AG09309 (cell line): ENCODE data around the gene LCORL.
"Not testable (repeated sequence)": the region's sequence is repeated elsewhere in the genome, so short reads cannot be mapped to it uniquely, and the experiment has no call there.

Experiments used
- DNase-seq: peaks from one replicate; pipeline ENCODE4 v3.0.0-alpha.2; 2010; ENCODE audit warnings: low read depth
- H3K4me3 ChIP-seq: 2 replicates; pipeline ENCODE4 v1.5.1; 2011; ENCODE audit warnings: mild to moderate bottlenecking, low read depth, low read length, moderate library complexity; ENCODE audit not compliant: control insufficient read depth
- TF ChIP-seq, protein P1 (sequence below): IDR thresholded peaks from 2 replicates; pipeline ENCODE4 v1.5.1; 2011; ENCODE audit warnings: mild to moderate bottlenecking, low read depth, low read length, inconsistent platforms; ENCODE audit not compliant: insufficient read depth, control insufficient read depth; ENCODE audit errors: missing control alignments

Gene LCORL

DNA sequence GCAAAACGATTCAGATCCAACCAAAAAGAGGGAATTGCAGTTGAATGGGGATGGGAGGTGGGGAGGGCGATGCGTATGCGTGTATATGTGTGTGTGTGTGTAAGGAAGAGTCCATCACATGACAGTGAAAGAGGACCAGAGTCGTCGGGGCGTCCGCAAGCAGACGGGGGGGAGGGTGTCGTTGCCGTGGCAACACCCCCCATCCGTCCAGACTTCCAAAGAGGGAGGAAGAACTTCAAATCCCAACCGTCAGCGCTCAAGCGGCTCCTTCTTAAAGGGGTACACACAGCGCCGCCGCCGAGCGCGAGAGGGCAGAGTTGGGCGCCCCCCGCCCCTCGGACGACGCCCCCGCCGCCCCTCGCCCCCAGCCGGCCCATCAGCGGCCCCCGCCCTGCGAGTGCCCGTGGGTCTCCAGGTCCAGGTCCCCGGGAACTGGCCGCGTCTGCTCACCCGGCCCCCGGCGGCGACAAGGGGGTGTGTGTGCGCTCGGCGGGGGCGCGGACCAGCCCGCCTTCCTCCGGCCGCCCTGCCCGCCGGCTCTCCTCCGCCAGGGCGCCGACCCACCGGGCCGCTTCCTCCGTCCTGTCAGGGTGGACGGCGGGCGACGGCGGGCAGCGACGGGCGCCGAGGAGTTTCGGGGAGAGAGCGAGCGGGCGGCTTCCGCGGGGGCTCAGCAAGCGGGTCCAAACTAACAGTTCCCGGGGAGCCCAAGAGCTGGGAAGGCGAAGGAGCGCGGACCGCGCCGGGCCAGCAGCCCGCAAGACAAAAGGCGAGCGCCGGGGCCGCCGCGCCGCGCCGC is 685 bp downstream of the LCORL start:
- TF ChIP-seq, protein P1, sequence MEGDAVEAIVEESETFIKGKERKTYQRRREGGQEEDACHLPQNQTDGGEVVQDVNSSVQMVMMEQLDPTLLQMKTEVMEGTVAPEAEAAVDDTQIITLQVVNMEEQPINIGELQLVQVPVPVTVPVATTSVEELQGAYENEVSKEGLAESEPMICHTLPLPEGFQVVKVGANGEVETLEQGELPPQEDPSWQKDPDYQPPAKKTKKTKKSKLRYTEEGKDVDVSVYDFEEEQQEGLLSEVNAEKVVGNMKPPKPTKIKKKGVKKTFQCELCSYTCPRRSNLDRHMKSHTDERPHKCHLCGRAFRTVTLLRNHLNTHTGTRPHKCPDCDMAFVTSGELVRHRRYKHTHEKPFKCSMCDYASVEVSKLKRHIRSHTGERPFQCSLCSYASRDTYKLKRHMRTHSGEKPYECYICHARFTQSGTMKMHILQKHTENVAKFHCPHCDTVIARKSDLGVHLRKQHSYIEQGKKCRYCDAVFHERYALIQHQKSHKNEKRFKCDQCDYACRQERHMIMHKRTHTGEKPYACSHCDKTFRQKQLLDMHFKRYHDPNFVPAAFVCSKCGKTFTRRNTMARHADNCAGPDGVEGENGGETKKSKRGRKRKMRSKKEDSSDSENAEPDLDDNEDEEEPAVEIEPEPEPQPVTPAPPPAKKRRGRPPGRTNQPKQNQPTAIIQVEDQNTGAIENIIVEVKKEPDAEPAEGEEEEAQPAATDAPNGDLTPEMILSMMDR: no peak
- DNase-seq: peak; percentile 32
- H3K4me3 ChIP-seq: peak overlapping the region; percentile 83

DNA sequence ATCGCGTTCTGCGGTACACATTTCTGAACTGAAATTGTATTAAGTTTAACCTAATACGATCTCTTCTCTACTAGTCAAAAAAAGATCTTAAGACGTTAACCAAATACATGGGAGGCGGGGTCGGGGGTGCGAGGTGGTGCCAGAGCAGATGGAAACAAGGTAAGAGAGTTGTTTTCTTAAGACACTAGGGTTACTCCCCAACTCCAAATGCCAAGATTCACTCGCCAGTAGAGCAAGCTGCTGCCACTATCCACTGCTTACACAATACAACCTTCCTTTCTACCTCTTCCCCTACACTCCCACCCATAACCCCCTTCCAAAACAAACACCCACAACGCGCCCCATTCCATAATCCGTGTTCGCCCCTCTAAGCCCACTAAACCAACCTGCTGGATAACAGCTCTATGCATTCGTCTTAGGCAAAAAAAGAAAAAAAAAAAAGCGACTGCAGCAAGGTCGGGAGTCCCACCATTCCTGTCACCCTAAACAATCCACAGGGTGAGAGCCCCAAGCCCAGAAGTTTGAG is 1.3 kb downstream of the LCORL start:
- TF ChIP-seq, protein P1: no peak
- DNase-seq: no peak
- H3K4me3 ChIP-seq: peak overlapping the region; percentile 83

DNA sequence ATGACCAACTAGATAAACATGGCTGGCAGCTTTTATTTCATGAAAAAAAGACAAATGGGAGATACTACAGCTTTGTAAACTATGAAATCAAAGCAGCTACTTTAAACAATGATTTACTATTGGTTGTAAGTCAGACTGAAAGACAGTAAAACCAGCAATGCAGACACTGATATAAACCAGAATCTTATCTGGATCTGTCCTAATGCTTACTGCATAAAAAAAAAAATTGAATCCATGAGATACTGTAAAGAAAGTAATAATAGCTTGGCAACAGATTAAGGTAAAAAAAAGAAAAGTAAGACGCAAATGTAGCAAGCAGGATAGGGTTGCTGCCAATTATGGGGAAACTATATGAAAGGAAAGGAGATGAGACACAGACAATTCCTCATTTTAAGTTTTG is 7.3 kb downstream of the LCORL start:
- DNase-seq: no peak
- TF ChIP-seq, protein P1: no peak
- H3K4me3 ChIP-seq: no peak overlapping the region

DNA sequence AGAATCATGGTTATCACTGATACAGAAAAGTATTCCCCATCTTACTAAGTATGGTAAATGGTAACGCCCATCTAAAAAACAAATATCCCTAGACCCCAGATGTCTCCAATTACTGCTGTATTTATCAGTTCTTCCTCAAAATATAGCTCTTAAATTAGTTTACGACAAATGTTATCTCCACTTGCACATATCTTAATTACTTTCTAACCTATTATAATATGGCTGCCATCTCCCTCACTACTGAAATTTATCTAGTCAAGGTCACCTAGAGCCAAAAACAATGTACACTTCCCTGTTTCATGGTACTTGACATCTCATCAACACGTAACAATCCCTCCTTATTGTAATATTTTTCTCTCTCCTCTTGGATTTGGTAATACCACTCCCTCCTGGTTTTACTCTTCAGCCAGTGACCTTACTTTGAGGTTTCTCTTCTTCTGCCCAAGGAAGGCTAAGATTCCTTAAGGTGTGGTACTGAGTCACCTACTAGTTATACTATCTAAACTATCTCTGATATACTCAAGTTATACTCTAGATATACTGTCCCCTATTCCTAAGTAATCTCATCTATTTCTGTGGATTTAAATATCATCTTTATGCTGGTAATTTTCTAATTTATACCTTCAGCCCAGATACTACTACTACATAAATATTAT is 8.6 kb downstream of the LCORL start:
- TF ChIP-seq, protein P1: no peak
- H3K4me3 ChIP-seq: no peak overlapping the region
- DNase-seq: no peak

DNA sequence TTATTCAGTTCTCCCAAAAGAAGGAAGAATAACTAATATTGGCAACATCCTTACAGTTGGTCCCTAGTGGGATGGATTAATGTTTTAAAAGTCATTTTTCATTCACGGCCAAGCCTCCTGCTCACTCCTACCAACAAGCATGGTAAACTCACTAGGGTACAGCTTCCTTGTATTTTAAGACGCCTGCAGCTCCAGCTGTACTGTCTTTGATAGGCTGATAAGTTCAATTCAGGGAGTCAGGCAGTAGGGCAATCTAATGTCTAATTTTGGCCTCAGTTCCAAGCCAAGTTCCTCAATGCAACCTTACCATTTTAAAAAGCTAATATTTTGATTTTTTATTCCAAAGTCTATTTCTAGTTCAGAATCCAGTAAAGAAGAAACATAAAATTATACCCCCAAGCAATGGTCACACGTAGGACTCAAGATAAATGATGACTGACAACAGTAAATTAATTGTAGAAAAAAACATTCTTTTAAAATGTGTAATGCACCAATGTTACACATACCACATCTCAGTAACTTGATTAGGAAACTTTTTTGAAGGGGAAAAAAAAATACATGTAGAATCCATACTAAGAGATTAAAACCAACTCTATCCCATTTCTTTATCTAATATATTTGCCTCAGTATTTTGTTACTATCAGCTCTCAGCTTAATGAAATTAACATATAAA is 9.3 kb downstream of the LCORL start:
- H3K4me3 ChIP-seq: no peak overlapping the region
- TF ChIP-seq, protein P1: no peak
- DNase-seq: no peak

DNA sequence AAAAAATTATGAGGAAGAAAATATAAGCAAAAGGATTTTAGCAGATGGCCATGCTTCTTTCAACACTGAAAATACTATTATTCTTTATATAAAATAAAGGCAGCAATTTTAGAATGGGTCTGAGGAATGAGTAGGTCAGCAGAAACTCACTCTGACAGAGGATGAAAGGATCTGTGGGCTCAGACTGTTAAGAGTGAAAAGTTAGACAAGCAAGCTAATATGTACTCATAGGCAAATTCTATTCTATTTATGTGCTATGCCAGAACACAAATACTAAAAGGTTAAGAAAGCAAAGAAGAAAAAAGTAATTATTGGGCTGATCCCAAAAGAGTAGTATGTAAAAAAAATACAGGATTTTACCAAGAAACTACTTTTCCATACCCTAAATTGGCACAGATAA is 13.9 kb downstream of the LCORL start:
- DNase-seq: no peak
- H3K4me3 ChIP-seq: no peak overlapping the region

DNA sequence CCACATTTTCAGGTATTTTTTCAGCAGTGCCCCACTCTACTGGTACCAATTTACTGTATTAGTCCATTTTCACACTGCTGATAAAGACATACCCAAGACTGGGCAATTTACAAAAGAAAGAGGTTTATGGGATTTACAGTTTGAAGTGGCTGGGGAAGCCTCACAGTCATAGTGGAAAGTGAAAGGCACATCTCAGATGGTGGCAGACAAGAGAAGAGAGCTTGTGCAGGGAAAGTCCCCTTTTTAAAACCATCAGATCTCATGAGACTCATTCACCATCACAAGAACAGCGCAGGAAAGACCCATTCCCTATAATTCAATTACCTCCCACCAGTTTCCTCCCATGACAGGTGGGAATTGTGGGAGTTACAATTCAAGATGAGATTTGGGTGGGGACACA is 15.1 kb downstream of the LCORL start:
- not testable (repeated sequence) for H3K4me3 ChIP-seq, DNase-seq

More for the DNA sequence above, 13.9 kb downstream of the LCORL start:
- TF ChIP-seq, protein P1: no peak
